HepG2 (cell line): ENCODE measurements around the gene THOC6. TPM values are rescaled to one million over a fixed set of nuclear protein-coding genes. Genes with fewer than 3 reads are reported as not detected.

Experiments
- BRF2 ChIP-seq: sonication (generic); formaldehyde crosslinking; IDR thresholded peaks from 2 replicates; pipeline ENCODE4 v1.8.1; 2022; ENCODE audit warnings: mild to moderate bottlenecking, missing genetic modification reagents
- CEBPB ChIP-seq: IDR thresholded peaks from 2 replicates; pipeline ENCODE4 v1.6.1; 2011; ENCODE audit warnings: low read depth, low read length, improper control_type of control experiment, borderline replicate concordance
- CHCHD3 ChIP-seq: sonication (generic); formaldehyde crosslinking; IDR thresholded peaks from 2 replicates; pipeline ENCODE4 v1.8.0; 2022; ENCODE audit warnings: mild to moderate bottlenecking, missing genetic modification reagents, moderate library complexity
- CHD4 ChIP-seq: fragments of 200-600 bp; sonication (generic); IDR thresholded peaks from 2 replicates; pipeline ENCODE4 v1.7.0; 2017; ENCODE audit warnings: mild to moderate bottlenecking, low read length, borderline replicate concordance
- GATAD1 ChIP-seq: IDR thresholded peaks from 2 replicates; pipeline ENCODE4 v1.6.1; 2016; ENCODE audit warnings: missing genetic modification reagents, missing compliant biosample characterization
- HES4 ChIP-seq: sonication (generic); formaldehyde crosslinking; IDR thresholded peaks from 2 replicates; pipeline ENCODE4 v1.9.0; 2021; ENCODE audit warnings: mild to moderate bottlenecking, missing genetic modification reagents, borderline replicate concordance
- HNF4G ChIP-seq, 2 experiments: sonication (generic) in 1 of 2; formaldehyde crosslinking in 1 of 2; IDR thresholded peaks; 2 replicates each; pipeline versions ENCODE4 v1.4.0 to v1.6.1; 2011 to 2020; ENCODE audit warnings: borderline replicate concordance in 2 of 2, low read depth in 2 of 2, mild to moderate bottlenecking in 2 of 2, low read length in 1 of 2, missing genetic modification reagents in 1 of 2, moderate library complexity in 1 of 2
- IRF1 ChIP-seq: sonication (generic); formaldehyde crosslinking; IDR thresholded peaks from 2 replicates; pipeline ENCODE4 v1.4.0; 2020; ENCODE audit warnings: low read depth, mild to moderate bottlenecking, missing genetic modification reagents
- KMT2A ChIP-seq: sonication (generic); formaldehyde crosslinking; IDR thresholded peaks from 2 replicates; pipeline ENCODE4 v1.4.0; 2020; ENCODE audit warnings: missing genetic modification reagents
- MATR3 ChIP-seq: sonication (generic); formaldehyde crosslinking; IDR thresholded peaks from 2 replicates; pipeline ENCODE4 v1.4.0; 2020; ENCODE audit warnings: missing genetic modification reagents
- MAX ChIP-seq: IDR thresholded peaks from 2 replicates; pipeline ENCODE4 v1.6.1; 2012; ENCODE audit warnings: inconsistent platforms
- PLRG1 ChIP-seq: fragments of 450-650 bp; conservative IDR thresholded peaks from 2 replicates; pipeline ENCODE4 v1.6.1; 2016
- RFX3 ChIP-seq: IDR thresholded peaks from 2 replicates; pipeline ENCODE4 v1.6.1; 2016; ENCODE audit warnings: missing biosample characterization, missing genetic modification reagents
- SP2 ChIP-seq: sonication (generic); formaldehyde crosslinking; IDR thresholded peaks from 2 replicates; pipeline ENCODE4 v1.5.1; 2020; ENCODE audit warnings: mild to moderate bottlenecking, missing genetic modification reagents
- SRSF1 ChIP-seq: fragments of 200-400 bp; formaldehyde crosslinking; optimal IDR thresholded peaks from 2 replicates; pipeline ENCODE3; 2017; ENCODE audit warnings: mild to moderate bottlenecking, low read depth, low read length, moderate library complexity
- SRY ChIP-seq: sonication (generic); formaldehyde crosslinking; IDR thresholded peaks from 2 replicates; pipeline ENCODE4 v1.8.0; 2022; ENCODE audit warnings: mild to moderate bottlenecking, missing genetic modification reagents
- XRCC5 ChIP-seq: fragments of 200-400 bp; formaldehyde crosslinking; optimal IDR thresholded peaks from 2 replicates; pipeline ENCODE3; 2017; ENCODE audit warnings: mild to moderate bottlenecking, low read length
- ZBTB26 ChIP-seq: IDR thresholded peaks from 2 replicates; pipeline ENCODE4 v1.6.1; 2016; ENCODE audit warnings: missing compliant biosample characterization, missing genetic modification reagents, borderline replicate concordance
- ZNF235 ChIP-seq: sonication (generic); formaldehyde crosslinking; IDR thresholded peaks from 2 replicates; pipeline ENCODE4 v1.8.1; 2023; ENCODE audit warnings: mild to moderate bottlenecking, missing genetic modification reagents, borderline replicate concordance
- ZNF337 ChIP-seq: sonication (generic); formaldehyde crosslinking; IDR thresholded peaks from 2 replicates; pipeline ENCODE4 v1.5.1; 2020; ENCODE audit warnings: missing genetic modification reagents, low read depth, mild to moderate bottlenecking, borderline replicate concordance
- ZNF33A ChIP-seq: sonication (generic); formaldehyde crosslinking; IDR thresholded peaks from 2 replicates; pipeline ENCODE4 v1.5.1; 2020; ENCODE audit warnings: missing genetic modification reagents, mild to moderate bottlenecking, moderate library complexity, borderline replicate concordance
- ZNF441 ChIP-seq: sonication (generic); formaldehyde crosslinking; IDR thresholded peaks from 2 replicates; pipeline ENCODE4 v1.7.0; 2021; ENCODE audit warnings: missing genetic modification reagents, borderline replicate concordance
- ZNF512 ChIP-seq: sonication (generic); formaldehyde crosslinking; IDR thresholded peaks from 2 replicates; pipeline ENCODE4 v1.4.0; 2020; ENCODE audit warnings: mild to moderate bottlenecking, missing genetic modification reagents
- ZNF788 ChIP-seq: sonication (generic); formaldehyde crosslinking; IDR thresholded peaks from 2 replicates; pipeline ENCODE4 v1.5.0; 2020; ENCODE audit warnings: mild to moderate bottlenecking, missing genetic modification reagents, borderline replicate concordance
- polyA plus RNA-seq, 8 experiments: library from polyadenylated mRNA; depleted of rRNA in 3 of 8; stranded (reverse) in 7 of 8; unstranded in 1 of 8; fragments of >200 nt; fragmentation: Illumina TruSeq in 4 of 8; extraction: Trizol in 4 of 8; gene quantifications; 2 replicates each; pipeline versions ENCODE4 v1.2.1 to v1.2.3, GENCODE V29; 2011 to 2016; ENCODE audit warnings: low read depth in 4 of 8, missing spikeins in 1 of 8, mixed read lengths in 1 of 8; ENCODE audit not compliant: insufficient read depth in 1 of 8
- total RNA-seq, 5 experiments: library from RNA; depleted of rRNA; stranded (reverse); fragments of >200 nt; fragmentation: Illumina TruSeq; extraction: Trizol; gene quantifications; 2 replicates each; pipeline ENCODE4 v1.2.3, GENCODE V29; 2016; ENCODE audit warnings: low read depth in 1 of 5

Gene THOC6
- total and polyA plus RNA-seq, 2 of the 13 experiments (the other 11 are each of a cell fraction or from before 2014, with no cell fraction given) = 32.1 to 37.0 TPM

GRCh38 chr16:2980227-2981176 is 43.3 kb upstream of the THOC6 start, which contains the start of gene PKMYT1 (continued):
- TF ChIP-seq BRF2 (no peak), ZNF788 (CRISPR knock-in tag) (peak; percentile 27; the same call in 1 of the 2 replicates), ZNF512 (CRISPR knock-in tag) (no peak), SRSF1 (no peak), GATAD1 (CRISPR knock-in tag) (peak; percentile 59), MATR3 (CRISPR knock-in tag) (no peak), PLRG1 (no peak), SP2 (CRISPR knock-in tag) (no peak), XRCC5 (no peak), CEBPB (no peak), HES4 (CRISPR knock-in tag) (0 out of 2 replicates have a peak, but pooled peaks have one; percentile 67), MAX (peak; percentile 76), HNF4G (IDR thresholded peaks at IDR 0.05; ENCODE audit: borderline replicate concordance, low read depth, low read length) (no peak), HNF4G (CRISPR knock-in tag; IDR thresholded peaks at IDR 0.05; ENCODE audit: borderline replicate concordance, low read depth) (0 out of 2 replicates have a peak, but pooled peaks have one; percentile 10), ZNF235 (CRISPR knock-in tag) (no peak), CHD4 (no peak), CHCHD3 (0 out of 2 replicates have a peak, but pooled peaks have one; percentile 18), ZNF337 (CRISPR knock-in tag) (no peak), ZNF33A (CRISPR knock-in tag) (no peak), RFX3 (CRISPR knock-in tag) (no peak), ZBTB26 (CRISPR knock-in tag) (no peak), ZNF441 (CRISPR knock-in tag) (peak; percentile 74; the same call in 1 of the 2 replicates), KMT2A (CRISPR knock-in tag) (peak; percentile 6; the same call in 1 of the 2 replicates), IRF1 (CRISPR knock-in tag) (no peak), SRY (0 out of 2 replicates have a peak, but pooled peaks have one; percentile 53)
